Hematopoietic multipotent progenitor cell treated with erythropoietin and hydrocortisone succinate and interleukin-3 and kit ligand, for 15 days (in vitro differentiated cells): ENCODE measurements around the gene GPR25.

Experiments
- DNase-seq: peaks from one replicate; pipeline ENCODE4 v3.0.0-alpha.2; 2015; ENCODE audit warnings: low spot score

The GPR25 gene

DNA sequence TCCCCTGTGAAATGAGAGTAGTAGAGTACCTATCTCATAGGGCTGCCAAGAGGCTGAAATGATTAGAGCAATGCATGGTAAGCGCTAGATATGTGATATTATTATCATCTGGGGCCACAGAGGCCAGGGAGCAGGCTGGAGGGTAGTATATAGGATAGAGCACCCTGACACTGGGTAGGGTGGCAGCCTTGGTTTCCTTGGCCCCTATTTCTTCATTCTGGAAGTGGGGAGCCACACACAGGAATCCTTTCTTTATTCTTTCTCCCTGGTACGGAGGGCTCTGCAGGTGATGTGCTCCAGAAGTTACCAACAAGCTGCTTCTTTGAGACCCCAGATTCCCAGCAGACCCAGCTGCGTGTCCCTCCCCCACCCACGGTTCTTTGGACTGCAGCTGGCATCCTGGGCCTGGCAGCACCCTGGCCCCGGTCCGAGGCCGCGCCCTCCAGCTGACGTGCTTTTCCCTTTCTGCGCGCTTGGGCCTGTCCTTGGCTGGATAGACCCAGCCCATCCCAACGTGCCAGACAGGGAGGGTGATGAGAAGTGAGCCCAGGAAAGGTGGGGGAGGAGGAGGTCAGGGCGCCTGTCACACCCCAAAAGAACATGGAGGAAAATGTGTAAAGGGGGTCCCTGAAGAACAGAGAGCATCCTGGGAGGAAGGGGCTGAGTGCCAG lies 40.1 kb downstream of the GPR25 start:
- DNase-seq = no peak

GRCh38 chr1:200916152-200916551 lies 43.4 kb downstream of the GPR25 start:
- DNase-seq = no peak

GRCh38 chr1:200916681-200917080 lies 43.9 kb downstream of the GPR25 start:
- no peak for DNase-seq

DNA sequence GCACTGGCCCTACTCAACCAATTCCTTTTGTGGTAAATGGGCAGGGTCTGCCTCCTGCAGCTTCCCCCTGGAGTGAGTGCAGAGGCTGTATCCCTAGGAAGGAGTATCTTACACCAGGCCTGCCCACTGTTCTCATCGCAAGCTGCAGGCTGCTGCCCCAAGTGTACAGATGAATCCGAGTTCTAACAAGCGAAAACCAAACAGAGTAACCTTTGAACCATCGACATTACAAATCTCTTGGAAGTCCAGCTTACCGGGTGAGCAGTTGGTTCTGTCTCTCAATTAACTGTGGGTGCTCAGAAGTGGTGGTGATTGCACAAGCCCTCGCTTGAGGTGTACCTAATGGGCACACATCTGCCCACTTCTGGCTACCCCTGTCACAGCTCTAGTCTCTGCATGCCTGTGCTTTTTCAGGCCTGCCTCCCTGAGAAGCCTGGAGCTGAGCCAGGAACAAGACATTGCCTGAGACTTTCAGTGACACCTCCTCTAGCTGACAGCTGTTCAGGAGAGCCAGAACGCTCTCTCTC lies 44.6 kb downstream of the GPR25 start:
- no peak for DNase-seq

DNA sequence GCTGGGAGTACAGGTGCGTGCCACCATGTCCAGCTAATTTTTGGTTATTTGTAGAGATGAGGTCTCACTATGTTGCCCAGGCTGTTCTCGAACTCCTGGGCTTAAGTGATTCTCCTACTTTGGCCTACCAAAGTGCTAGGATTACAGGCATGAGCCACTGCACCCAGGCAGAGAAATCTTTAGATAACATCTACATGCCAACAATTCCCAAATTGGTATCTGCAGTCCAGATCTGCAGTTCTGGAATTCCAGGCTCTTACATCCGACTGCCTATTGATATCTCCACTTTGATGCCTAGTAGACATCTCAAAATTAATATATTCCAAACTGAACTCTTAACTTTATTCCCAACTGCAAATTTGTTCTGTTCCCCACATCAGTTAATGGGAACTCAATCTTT lies 45.2 kb downstream of the GPR25 start:
- no peak for DNase-seq

- no peak for DNase-seq
Observed at GRCh38 chr1:200919386-200919785, 46.6 kb downstream of the GPR25 start.

DNA sequence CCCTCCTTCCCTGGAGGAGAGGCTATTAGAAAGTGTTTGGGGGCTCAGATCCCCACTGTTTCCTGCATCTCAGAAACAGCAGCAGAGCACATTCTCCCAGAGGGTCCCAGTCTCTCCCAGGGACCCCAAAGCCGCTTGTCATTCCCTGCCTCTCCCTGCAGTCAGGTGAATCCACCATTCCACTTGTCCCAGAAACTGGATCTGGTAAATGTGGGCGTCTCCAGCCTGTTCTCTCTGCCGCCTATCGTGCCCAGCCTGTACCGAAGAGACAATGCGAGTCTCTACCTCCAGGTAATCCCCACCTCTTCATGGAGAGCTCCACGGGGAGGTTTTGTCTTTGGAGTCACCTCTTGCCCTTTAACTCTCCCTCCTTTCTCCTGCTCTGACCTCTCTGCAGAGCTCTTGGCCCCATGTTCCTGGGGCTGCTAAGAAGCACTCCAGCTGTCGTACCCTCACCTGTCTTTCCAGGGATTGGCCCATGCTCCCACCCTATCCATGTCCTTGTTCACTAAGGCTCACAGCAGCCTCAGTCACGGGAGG lies 48.9 kb downstream of the GPR25 start:
- no peak for DNase-seq

DNA sequence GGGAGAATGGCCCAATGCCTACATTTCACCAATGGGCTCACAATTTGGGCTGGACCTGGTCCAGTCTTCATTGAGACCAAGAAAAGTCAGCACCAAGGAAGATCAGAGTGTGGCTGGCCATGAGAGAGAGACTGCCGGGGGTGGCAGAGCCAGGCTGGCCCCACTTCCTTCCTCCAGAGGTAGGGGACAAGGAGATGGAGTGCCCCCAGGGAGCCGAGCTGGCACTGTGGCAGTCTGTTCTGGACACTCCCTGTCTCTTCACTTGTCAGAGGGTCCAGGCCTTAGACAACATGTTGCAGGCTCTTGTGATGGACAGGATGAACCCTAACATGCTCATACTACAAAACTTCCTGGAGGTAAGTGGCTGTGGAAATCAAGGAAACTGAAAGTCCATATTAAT lies 49.6 kb downstream of the GPR25 start:
- DNase-seq = no peak

DNA sequence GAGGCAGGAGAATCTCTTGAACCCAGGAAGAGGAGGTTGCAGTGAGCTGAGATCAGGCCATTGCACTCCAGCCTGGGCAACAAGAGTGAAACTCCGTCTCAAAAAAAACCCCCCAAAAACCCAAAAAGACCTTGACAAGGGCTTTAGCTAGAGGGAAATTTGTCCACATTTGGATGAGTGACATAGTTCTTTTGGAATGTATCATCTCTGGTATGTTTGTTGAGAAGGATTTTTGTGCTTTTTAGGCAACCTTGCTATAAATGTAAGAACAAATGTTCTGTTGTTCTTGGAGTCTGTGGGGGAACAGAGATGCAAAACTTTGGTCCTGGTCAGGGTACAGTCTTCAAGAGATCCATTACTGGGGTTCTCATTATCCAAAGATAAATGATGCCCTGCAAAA lies 50.8 kb downstream of the GPR25 start:
- DNase-seq = no peak
